ENCODE measurements around the gene ZC3H10.

GRCh38 chr12:56143870-56144269, 25.8 kb downstream of the ZC3H10 start:
- TF ChIP-seq GATA3 (IDR thresholded peaks at IDR 0.05; ENCODE audit: low read depth, low read length) (no peak), GATA2 (IDR thresholded peaks at IDR 0.05; ENCODE audit: low read depth, low read length) (no peak)
